Amniotic epithelial cell (primary cell): ENCODE data around the gene TSPAN14.
"Not testable (repeated sequence)": the region's sequence is repeated elsewhere in the genome, so short reads cannot be mapped to it uniquely, and the experiment has no call there.

Experiments
- DNase-seq: peaks from one replicate; pipeline ENCODE4 v3.0.0-alpha.2; 2010; ENCODE audit warnings: low read depth

Gene TSPAN14

GRCh38 chr10:80453842-80454512 is at the start of gene TSPAN14:
TSS of gene TSPAN14 (plus strand) at chr10:80454310. CDS start at chr10:80489234, 34,924 bp downstream.
- peak; percentile 89 for DNase-seq

- DNase-seq = no peak
These were observed 49.1 kb upstream of the TSPAN14 start for GRCh38 chr10:80405035-80405434.

DNA sequence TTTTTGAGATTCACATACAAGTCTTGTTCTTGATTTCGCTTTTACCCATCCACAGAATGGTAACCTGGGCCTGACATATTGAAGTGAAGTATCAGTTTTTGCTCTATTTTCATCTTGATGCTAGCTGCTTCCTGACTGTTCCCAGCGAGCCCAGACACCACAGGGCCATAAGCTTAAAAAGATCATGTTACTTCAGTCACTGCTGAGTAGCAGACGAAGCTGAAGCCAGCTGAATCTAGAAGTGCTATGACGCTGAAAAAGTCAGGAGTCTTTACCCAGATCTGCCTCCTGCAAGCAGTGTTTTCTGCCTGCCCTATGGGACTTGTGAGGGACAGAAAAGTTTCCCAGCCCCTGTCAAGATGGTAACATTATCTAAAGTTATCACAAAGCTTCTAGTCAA is 48.5 kb upstream of the TSPAN14 start:
- no peak for DNase-seq

DNA sequence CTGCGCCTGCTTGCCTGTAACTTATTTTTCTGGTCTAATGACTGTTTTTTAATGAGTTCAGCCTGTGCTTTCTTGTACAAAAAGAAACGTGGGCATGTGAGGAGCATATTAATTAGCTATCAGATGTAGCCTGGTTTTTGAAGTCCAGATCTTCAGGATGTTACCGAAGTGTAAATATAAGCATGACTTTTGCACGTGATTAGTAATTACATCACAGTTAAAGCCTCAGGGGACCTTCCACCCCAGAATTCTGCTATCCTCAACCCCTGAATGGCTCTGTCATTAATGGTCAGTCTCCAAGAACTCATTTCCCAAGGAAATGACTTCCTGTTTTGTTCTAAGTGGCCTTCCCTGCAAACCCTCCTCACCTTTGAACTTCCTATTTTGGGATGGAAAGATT is 47.9 kb upstream of the TSPAN14 start:
- DNase-seq = no peak

GRCh38 chr10:80407812-80408241 is 46.3 kb upstream of the TSPAN14 start:
- peak; percentile 20 for DNase-seq

- DNase-seq = peak; percentile 27
These were observed 45.6 kb upstream of the TSPAN14 start, which contains the start of gene PRXL2A for GRCh38 chr10:80408242-80409101. TSS of gene PRXL2A (plus strand) at chr10:80408551. CDS start at chr10:80420468, 11,917 bp downstream.

GRCh38 chr10:80409121-80409520 is 45.0 kb upstream of the TSPAN14 start:
- no peak for DNase-seq

GRCh38 chr10:80410122-80410521 is 44.0 kb upstream of the TSPAN14 start:
- DNase-seq = no peak

GRCh38 chr10:80410578-80411145 is 43.4 kb upstream of the TSPAN14 start:
- DNase-seq = no peak

GRCh38 chr10:80411267-80411668 is 42.8 kb upstream of the TSPAN14 start:
- no peak for DNase-seq

DNA sequence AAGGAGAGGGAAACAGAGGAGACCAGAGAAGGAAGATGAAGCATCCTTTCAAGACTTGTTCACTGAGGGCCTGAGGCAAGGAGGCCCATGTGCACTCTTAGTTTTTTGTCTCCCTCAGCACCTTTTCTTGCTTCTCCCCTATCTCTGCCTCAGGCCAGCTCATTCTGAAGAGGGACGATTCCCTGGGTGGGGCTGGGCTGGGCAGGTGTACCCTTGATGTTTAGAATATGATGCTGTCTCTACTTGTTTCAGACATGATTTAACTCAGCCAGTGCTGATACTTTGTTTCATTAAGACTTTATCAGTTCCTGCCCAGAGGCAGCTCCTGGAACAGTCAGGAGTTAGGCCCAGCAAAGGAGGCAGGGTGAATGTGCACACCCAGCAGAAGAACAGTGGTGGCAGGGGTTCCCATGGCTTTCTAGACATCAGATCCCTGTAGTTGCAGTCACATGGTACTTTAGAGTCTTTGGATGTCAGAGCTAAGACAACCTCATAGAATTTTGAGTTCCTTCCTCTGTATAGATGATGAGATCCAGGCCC is 42.4 kb upstream of the TSPAN14 start:
- DNase-seq = no peak

GRCh38 chr10:80412486-80412885 is 41.6 kb upstream of the TSPAN14 start:
- no peak for DNase-seq

DNA sequence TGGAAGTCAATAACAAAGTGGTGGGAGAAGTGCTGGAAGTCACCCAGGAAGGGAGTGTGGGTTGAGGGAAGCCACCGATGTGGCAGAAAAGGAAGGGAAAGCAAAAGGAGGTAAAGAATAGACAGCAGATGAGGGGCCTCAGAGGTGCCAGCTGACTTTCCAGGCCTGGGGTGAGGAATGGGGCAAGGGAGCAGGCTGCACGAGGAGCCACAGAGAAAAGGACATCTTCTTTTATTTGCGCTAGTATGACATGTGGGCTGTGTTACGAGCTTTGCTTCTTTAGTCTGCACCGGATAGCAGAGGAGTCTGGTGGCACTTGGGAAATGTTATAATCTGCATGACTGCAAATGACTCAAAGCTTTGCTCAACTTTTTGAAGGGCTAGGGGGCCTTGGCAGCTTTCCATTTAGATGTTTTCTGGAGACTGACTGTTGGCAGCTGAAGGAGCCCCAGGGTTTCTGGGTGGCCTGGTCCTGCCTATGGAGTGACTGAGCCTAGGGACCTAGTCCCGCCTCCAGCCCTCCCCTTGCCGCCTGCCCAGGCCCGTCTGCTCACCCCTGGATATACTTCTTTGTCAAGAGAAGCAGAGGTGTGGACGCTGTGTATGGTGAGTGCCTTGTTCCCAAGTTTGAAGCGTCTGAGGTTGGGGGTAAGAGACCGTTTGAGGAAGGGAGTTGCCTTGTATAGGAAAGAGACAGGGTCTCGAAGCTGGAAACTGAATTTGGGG is 40.7 kb upstream of the TSPAN14 start:
- peak; percentile 62 for DNase-seq

GRCh38 chr10:80414142-80414895 is 39.8 kb upstream of the TSPAN14 start:
- peak; percentile 49 for DNase-seq

DNA sequence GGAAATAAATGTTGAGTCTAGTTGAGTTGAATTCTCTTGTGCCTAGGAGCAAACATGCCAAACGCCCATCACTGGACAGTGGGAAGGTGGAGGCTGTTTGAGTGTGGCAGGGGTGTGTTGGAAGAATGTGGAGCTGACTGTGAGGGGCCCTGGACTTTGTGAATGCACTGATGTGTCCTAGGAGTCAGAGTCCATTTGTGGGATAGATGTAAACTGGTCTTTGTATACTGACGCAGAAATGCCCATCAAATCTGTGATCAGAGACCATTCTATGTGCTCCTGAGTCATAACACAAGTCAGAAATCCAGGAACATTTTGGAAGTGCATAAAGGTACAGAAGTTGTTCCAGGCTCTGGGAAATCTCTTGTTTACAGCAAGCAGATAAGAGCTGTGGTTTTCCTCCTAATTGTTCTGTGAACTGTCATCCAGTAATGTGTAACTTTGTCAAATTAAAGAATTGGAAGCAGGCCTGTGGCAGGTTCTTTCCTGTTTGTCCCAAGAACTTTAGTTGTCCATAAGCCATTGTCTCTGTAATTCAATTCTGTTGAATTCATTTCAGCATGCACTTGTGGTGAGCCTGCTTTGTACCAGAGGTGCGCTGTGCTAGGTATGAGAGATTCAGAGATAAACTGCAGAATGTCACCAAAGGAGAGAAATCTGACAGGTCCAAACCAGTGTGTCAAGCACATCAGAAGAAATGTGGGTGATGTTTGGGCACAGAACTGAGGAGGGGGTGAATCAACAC is 38.2 kb upstream of the TSPAN14 start:
- peak; percentile 73 for DNase-seq

DNA sequence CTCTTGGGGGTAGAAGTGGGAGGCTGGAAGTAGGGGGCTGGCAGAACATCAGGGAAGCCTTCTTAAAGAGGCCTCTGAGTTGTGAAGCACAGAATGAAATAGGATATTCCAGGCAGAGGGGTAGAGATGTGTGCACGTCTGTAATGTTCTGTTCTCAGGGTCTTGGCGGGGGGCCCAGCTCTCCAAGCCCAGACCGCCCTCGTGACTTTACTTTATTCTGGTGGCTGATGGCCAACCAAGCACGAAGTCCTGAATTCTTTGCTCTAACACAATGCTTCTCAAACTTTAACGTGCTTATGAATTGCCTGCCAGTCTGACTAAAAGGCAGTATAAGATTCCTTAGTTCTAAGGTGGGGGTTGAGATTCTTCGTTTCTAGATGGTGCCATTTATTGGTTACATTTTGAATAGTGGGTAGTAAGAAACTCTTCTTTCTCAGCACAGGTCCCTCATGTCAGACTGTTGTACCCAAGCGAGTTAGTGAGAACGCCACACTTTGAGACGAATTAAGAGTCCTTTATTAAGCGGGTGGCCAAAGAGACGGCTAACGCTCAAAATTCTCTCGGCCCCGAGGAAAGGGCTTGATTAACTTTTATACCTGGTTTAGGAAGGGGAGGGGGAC is 37.5 kb upstream of the TSPAN14 start:
- peak; percentile 42 for DNase-seq

DNA sequence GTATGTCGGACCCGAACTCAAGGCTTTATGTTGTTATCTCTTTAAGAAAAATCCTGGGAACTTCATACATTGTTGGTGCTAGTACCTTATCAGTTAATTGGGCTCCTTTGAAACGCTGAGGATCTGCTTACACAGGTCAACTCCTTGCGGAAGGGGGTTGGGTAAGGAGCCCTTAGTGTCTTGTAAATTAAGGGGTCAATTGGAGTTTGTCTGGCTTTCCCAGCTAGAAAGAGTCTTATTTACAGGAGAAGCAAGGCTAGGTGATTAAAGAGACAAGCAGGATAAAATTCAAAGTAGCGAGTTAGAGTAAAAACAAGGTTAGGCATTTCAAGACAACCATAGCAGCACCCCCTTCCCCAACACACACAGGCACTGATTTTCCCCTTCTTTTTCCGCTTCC is 36.9 kb upstream of the TSPAN14 start:
- DNase-seq = not testable (repeated sequence)

GRCh38 chr10:80421050-80421706 is 32.9 kb upstream of the TSPAN14 start:
- DNase-seq = peak; percentile 16
